ENCODE data around the gene SERPING1.

SERPING1 gene

GRCh38 chr11:57638811-57639320, 41.4 kb downstream of the SERPING1 start:
- Histone ChIP-seq H3K9me3 (ENCODE audit: insufficient read depth, low read depth, low read length) (no peaks in the 10 kb centered on the region), H3K27me3 (ENCODE audit: insufficient read depth, low read length) (no peaks in the 10 kb centered on the region), H3K27ac (ENCODE audit: low read depth, low read length) (peak overlapping the region; percentile 98), H3K9ac (ENCODE audit: low read depth, low read length) (peak overlapping the region; percentile 99), H3K4me3 (ENCODE audit: low read length) (peak overlapping the region; percentile 97), H3K36me3 (ENCODE audit: insufficient read depth, low read length) (peaks cover 39% of the 10 kb centered on the region), H3K4me1 (ENCODE audit: insufficient read depth, low read length) (peaks cover 37% of the 10 kb centered on the region)
- under 1% methylated on average over 15 of the region's 19 CpGs for WGBS

- H3K9me3 ChIP-seq (ENCODE audit: insufficient read depth, low read depth, low read length): no peaks in the 10 kb centered on the region
These were observed 42.0 kb downstream of the SERPING1 start for GRCh38 chr11:57639321-57640067.

GRCh38 chr11:57640068-57640800, 42.7 kb downstream of the SERPING1 start:
- H3K9me3 ChIP-seq (ENCODE audit: insufficient read depth, low read depth, low read length): no peaks in the 10 kb centered on the region
- WGBS: 10% methylated on average over 9 of the region's 9 CpGs
- H3K4me1 ChIP-seq (ENCODE audit: insufficient read depth, low read length): peaks cover 47% of the 10 kb centered on the region
- peak overlapping the region; percentile 95 for H3K9ac ChIP-seq (ENCODE audit: low read depth, low read length)
- H3K4me3 ChIP-seq (ENCODE audit: low read length): peak overlapping the region; percentile 97
- H3K27ac ChIP-seq (ENCODE audit: low read depth, low read length): peak overlapping the region; percentile 98
- peaks cover 40% of the 10 kb centered on the region for H3K36me3 ChIP-seq (ENCODE audit: insufficient read depth, low read length)
- no peaks in the 10 kb centered on the region for H3K27me3 ChIP-seq (ENCODE audit: insufficient read depth, low read length)

More at GRCh38 chr11:57639321-57640067, 42.0 kb downstream of the SERPING1 start:
- H3K27me3 ChIP-seq (ENCODE audit: insufficient read depth, low read length): no peaks in the 10 kb centered on the region
- peak overlapping the region; percentile 99 for H3K9ac ChIP-seq (ENCODE audit: low read depth, low read length)
- under 1% methylated on average over 7 of the region's 15 CpGs for WGBS
- peak overlapping the region; percentile 98 for H3K27ac ChIP-seq (ENCODE audit: low read depth, low read length)
- peaks cover 40% of the 10 kb centered on the region for H3K4me1 ChIP-seq (ENCODE audit: insufficient read depth, low read length)
- peak overlapping the region; percentile 97 for H3K4me3 ChIP-seq (ENCODE audit: low read length)
- peaks cover 40% of the 10 kb centered on the region for H3K36me3 ChIP-seq (ENCODE audit: insufficient read depth, low read length)

- Histone ChIP-seq H3K27ac (ENCODE audit: low read depth, low read length) (peak overlapping the region; percentile 98), H3K36me3 (ENCODE audit: insufficient read depth, low read length) (peaks cover 41% of the 10 kb centered on the region), H3K4me3 (ENCODE audit: low read length) (peak overlapping the region; percentile 97), H3K9ac (ENCODE audit: low read depth, low read length) (no peak overlapping the region), H3K4me1 (ENCODE audit: insufficient read depth, low read length) (peaks cover 56% of the 10 kb centered on the region), H3K27me3 (ENCODE audit: insufficient read depth, low read length) (no peaks in the 10 kb centered on the region), H3K9me3 (ENCODE audit: insufficient read depth, low read depth, low read length) (no peaks in the 10 kb centered on the region)
- 62% methylated on average over 7 of the region's 7 CpGs for WGBS
These were observed 43.7 kb downstream of the SERPING1 start for GRCh38 chr11:57641011-57641807.

- Histone ChIP-seq H3K27me3 (ENCODE audit: insufficient read depth, low read length) (no peaks in the 10 kb centered on the region), H3K36me3 (ENCODE audit: insufficient read depth, low read length) (peaks cover 45% of the 10 kb centered on the region), H3K9me3 (ENCODE audit: insufficient read depth, low read depth, low read length) (no peaks in the 10 kb centered on the region), H3K27ac (ENCODE audit: low read depth, low read length) (no peak overlapping the region), H3K4me1 (ENCODE audit: insufficient read depth, low read length) (peaks cover 68% of the 10 kb centered on the region), H3K4me3 (ENCODE audit: low read length) (no peak overlapping the region), H3K9ac (ENCODE audit: low read depth, low read length) (no peak overlapping the region)
- 88% methylated on average over 3 of the region's 3 CpGs for WGBS
These were observed 46.3 kb downstream of the SERPING1 start for GRCh38 chr11:57643802-57644201.

- Histone ChIP-seq H3K27me3 (ENCODE audit: insufficient read depth, low read length) (no peaks in the 10 kb centered on the region), H3K36me3 (ENCODE audit: insufficient read depth, low read length) (peaks cover 41% of the 10 kb centered on the region), H3K4me3 (ENCODE audit: low read length) (no peak overlapping the region), H3K27ac (ENCODE audit: low read depth, low read length) (peak overlapping the region; percentile 70; the same call in 1 of the 2 replicates), H3K4me1 (ENCODE audit: insufficient read depth, low read length) (peaks cover 70% of the 10 kb centered on the region), H3K9me3 (ENCODE audit: insufficient read depth, low read depth, low read length) (no peaks in the 10 kb centered on the region), H3K9ac (ENCODE audit: low read depth, low read length) (peak overlapping the region; percentile 5; the same call in 1 of the 2 replicates)
- WGBS: 35% methylated on average over 17 of the region's 17 CpGs
These were observed 47.5 kb downstream of the SERPING1 start for GRCh38 chr11:57644748-57645688.

GRCh38 chr11:57645689-57646085, 48.2 kb downstream of the SERPING1 start:
- peak overlapping the region; percentile 18; the same call in 1 of the 2 replicates for H3K9ac ChIP-seq (ENCODE audit: low read depth, low read length)
- H3K36me3 ChIP-seq (ENCODE audit: insufficient read depth, low read length): peaks cover 34% of the 10 kb centered on the region
- H3K4me1 ChIP-seq (ENCODE audit: insufficient read depth, low read length): peaks cover 70% of the 10 kb centered on the region
- peak overlapping the region; percentile 70; the same call in 1 of the 2 replicates for H3K27ac ChIP-seq (ENCODE audit: low read depth, low read length)
- H3K9me3 ChIP-seq (ENCODE audit: insufficient read depth, low read depth, low read length): no peaks in the 10 kb centered on the region
- H3K4me3 ChIP-seq (ENCODE audit: low read length): no peak overlapping the region
- H3K27me3 ChIP-seq (ENCODE audit: insufficient read depth, low read length): no peaks in the 10 kb centered on the region
- WGBS: 47% methylated on average over 5 of the region's 5 CpGs

GRCh38 chr11:57646194-57646798, 48.8 kb downstream of the SERPING1 start:
- no peaks in the 10 kb centered on the region for H3K9me3 ChIP-seq (ENCODE audit: insufficient read depth, low read depth, low read length)
- 48% methylated on average over 10 of the region's 10 CpGs for WGBS
- peak overlapping the region; percentile 55; the same call in 1 of the 2 replicates for H3K4me3 ChIP-seq (ENCODE audit: low read length)
- no peaks in the 10 kb centered on the region for H3K27me3 ChIP-seq (ENCODE audit: insufficient read depth, low read length)
- H3K4me1 ChIP-seq (ENCODE audit: insufficient read depth, low read length): peaks cover 69% of the 10 kb centered on the region
- peak overlapping the region; percentile 70; the same call in 1 of the 2 replicates for H3K27ac ChIP-seq (ENCODE audit: low read depth, low read length)
- peak overlapping the region; percentile 63; the same call in 1 of the 2 replicates for H3K9ac ChIP-seq (ENCODE audit: low read depth, low read length)
- peaks cover 28% of the 10 kb centered on the region for H3K36me3 ChIP-seq (ENCODE audit: insufficient read depth, low read length)

GRCh38 chr11:57646799-57647303, 49.4 kb downstream of the SERPING1 start:
- peak overlapping the region; percentile 63 for H3K9ac ChIP-seq (ENCODE audit: low read depth, low read length)
- no peaks in the 10 kb centered on the region for H3K27me3 ChIP-seq (ENCODE audit: insufficient read depth, low read length)
- H3K4me3 ChIP-seq (ENCODE audit: low read length): peak overlapping the region; percentile 55
- peaks cover 64% of the 10 kb centered on the region for H3K4me1 ChIP-seq (ENCODE audit: insufficient read depth, low read length)
- WGBS: 7% methylated on average over 23 of the region's 23 CpGs
- no peaks in the 10 kb centered on the region for H3K9me3 ChIP-seq (ENCODE audit: insufficient read depth, low read depth, low read length)
- H3K36me3 ChIP-seq (ENCODE audit: insufficient read depth, low read length): peaks cover 22% of the 10 kb centered on the region
- peak overlapping the region; percentile 70 for H3K27ac ChIP-seq (ENCODE audit: low read depth, low read length)

Measured in HUES64 (cell line).